Type B pancreatic cell (in vitro differentiated cells): Measurements from ENCODE around the gene DNAJC27. TPM values are rescaled to one million over a fixed set of nuclear protein-coding genes. Genes with fewer than 3 reads are reported as not detected.

Experiments used
- DNase-seq: peaks from one replicate; pipeline ENCODE4 v3.0.0; 2021; ENCODE audit warnings: mixed read lengths; ENCODE audit not compliant: unreplicated experiment; ENCODE audit errors: extremely low spot score
- H3K27ac Mint-ChIP-seq: 2 replicates; pipeline ENCODE4 v1.8.0; 2021; ENCODE audit warnings: mild to moderate bottlenecking, mixed read lengths
- H3K27me3 Mint-ChIP-seq: 2 replicates; pipeline ENCODE4 v1.8.0; 2021; ENCODE audit warnings: mixed read lengths
- H3K36me3 Mint-ChIP-seq: 2 replicates; pipeline ENCODE4 v1.8.0; 2021; ENCODE audit warnings: mixed read lengths
- H3K4me1 Mint-ChIP-seq: one replicate; pipeline ENCODE4 v1.8.0; 2021; ENCODE audit warnings: mixed read lengths; ENCODE audit not compliant: unreplicated experiment
- H3K4me3 Mint-ChIP-seq: 2 replicates; pipeline ENCODE4 v1.8.0; 2021; ENCODE audit warnings: mild to moderate bottlenecking, mixed read lengths
- H3K9me3 Mint-ChIP-seq: 2 replicates; pipeline ENCODE4 v1.8.0; 2021; ENCODE audit warnings: mixed read lengths
- total RNA-seq: library from RNA; stranded (reverse); gene quantifications from 2 replicates; pipeline ENCODE4 v1.2.1, GENCODE V29; 2021; ENCODE audit warnings: low replicate concordance
- TF ChIP-seq, protein P1 (sequence below): fragments of 200-600 bp; sonication (generic); conservative IDR thresholded peaks from 2 replicates; pipeline ENCODE4 v1.5.0; 2021; ENCODE audit warnings: antibody characterized with exemption, mild to moderate bottlenecking

Gene DNAJC27
- total RNA-seq, 1 donor from 2014 or later: 7.5 TPM

DNA sequence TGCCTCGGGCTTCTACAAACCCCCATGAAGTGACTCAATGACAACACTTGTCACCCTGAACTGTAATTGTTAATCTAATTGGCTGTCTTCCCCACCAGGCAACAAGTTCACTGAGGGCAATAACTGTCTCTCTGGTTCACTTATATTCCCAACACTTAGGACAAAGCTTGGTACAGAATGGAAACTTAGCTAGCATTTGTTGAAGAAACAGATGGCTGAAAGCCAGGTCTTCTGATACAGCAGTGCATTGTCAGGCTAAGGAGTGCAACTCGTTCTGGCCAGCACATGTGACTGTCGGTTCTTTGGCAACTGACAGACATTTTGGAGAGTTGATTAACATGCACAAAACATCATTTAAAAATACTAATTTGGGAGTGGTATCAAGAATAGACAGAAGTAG is 14.6 kb upstream of the DNAJC27 start:
- no peak for DNase-seq
- H3K4me3 Mint-ChIP-seq: no peak overlapping the region
- H3K27ac Mint-ChIP-seq: no peak overlapping the region
- H3K4me1 Mint-ChIP-seq: peaks cover 16% of the 10 kb centered on the region
- TF ChIP-seq, protein P1, sequence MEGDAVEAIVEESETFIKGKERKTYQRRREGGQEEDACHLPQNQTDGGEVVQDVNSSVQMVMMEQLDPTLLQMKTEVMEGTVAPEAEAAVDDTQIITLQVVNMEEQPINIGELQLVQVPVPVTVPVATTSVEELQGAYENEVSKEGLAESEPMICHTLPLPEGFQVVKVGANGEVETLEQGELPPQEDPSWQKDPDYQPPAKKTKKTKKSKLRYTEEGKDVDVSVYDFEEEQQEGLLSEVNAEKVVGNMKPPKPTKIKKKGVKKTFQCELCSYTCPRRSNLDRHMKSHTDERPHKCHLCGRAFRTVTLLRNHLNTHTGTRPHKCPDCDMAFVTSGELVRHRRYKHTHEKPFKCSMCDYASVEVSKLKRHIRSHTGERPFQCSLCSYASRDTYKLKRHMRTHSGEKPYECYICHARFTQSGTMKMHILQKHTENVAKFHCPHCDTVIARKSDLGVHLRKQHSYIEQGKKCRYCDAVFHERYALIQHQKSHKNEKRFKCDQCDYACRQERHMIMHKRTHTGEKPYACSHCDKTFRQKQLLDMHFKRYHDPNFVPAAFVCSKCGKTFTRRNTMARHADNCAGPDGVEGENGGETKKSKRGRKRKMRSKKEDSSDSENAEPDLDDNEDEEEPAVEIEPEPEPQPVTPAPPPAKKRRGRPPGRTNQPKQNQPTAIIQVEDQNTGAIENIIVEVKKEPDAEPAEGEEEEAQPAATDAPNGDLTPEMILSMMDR: no peak
- no peaks in the 10 kb centered on the region for H3K9me3 Mint-ChIP-seq
- H3K36me3 Mint-ChIP-seq: no peaks in the 10 kb centered on the region
- H3K27me3 Mint-ChIP-seq: peaks cover 4% of the 10 kb centered on the region

DNA sequence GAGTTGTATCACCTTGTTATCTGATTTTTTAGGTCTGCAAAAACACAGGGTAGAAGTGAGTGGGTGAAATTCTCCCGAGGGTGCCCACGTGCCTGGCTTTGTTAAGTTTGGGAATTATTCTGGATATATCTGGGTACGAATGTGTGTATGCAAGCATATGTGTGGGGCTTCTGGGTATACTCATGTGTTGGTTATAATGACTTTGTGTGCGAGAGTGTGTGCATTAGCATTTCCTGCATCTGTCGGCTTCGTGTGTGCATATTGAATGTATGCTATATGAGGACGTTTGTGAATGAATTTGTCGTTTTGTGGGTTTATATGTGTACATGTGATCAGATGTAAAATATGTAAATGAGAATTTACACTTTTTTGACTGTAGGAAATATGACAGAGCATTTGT is 13.8 kb upstream of the DNAJC27 start:
- TF ChIP-seq, protein P1: no peak
- Mint-ChIP-seq H3K27ac (no peak overlapping the region), H3K4me3 (no peak overlapping the region), H3K36me3 (no peaks in the 10 kb centered on the region), H3K4me1 (peaks cover 16% of the 10 kb centered on the region), H3K27me3 (peaks cover 4% of the 10 kb centered on the region), H3K9me3 (no peaks in the 10 kb centered on the region)
- DNase-seq: no peak

DNA sequence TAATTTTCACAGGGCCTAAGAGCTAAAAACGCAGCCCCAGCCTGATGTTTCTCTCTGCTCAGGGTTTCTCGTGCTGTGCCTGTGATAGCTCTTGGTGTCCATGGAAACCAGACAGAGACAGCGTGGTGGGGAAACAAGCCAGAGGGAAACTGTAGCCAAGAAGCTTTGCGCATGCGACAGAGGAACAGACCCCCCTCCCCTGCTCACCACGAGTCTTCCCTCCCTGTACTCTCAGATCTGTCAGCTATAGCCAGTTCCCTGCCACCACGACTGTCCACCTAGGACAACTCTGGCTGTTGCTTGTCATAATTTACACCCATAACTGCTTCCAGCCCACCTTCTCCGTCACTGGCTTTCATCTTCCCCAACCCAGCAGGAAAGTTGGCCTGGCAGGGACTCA is 13.2 kb upstream of the DNAJC27 start:
- Mint-ChIP-seq H3K36me3 (no peaks in the 10 kb centered on the region), H3K27ac (no peak overlapping the region), H3K9me3 (no peaks in the 10 kb centered on the region), H3K27me3 (peaks cover 4% of the 10 kb centered on the region), H3K4me1 (peaks cover 16% of the 10 kb centered on the region), H3K4me3 (no peak overlapping the region)
- DNase-seq: no peak
- TF ChIP-seq, protein P1: no peak

DNA sequence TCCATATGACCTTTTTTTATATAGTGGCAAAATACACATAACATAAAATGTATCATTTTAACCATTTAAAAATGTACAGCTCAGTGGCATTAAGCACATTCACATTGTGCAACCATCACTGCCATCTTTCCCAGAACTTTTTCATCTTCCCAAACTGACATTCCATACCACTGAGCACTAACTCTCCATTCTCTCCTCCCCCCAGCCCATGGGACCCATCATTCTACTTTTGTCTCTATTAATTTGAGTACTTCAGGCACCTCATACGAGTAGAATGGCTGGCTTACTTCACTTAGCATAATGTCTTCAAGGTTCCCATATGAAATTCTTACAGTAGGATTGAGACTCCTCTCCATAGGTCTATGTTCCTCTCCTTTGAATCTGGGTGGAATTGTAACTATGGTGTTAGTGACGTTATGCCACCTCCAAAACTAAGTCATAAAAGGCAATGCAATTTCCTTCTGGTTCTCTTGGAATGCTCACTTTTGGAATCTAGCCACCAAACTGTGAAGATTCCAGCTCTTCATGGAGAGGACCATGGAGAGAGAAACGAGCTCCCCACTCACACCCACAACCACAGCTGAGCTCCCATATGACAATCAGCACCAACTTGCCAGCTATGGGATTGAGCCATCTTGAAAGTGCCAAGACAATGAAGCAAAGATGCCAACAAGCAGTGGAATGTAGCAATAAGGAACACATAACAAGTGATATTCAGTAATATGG is 9.8 kb upstream of the DNAJC27 start:
- Mint-ChIP-seq H3K9me3 (no peaks in the 10 kb centered on the region), H3K27ac (no peak overlapping the region), H3K27me3 (peaks cover 4% of the 10 kb centered on the region), H3K4me1 (peaks cover 16% of the 10 kb centered on the region), H3K4me3 (no peak overlapping the region), H3K36me3 (no peaks in the 10 kb centered on the region)
- DNase-seq: no peak
- TF ChIP-seq, protein P1: no peak

DNA sequence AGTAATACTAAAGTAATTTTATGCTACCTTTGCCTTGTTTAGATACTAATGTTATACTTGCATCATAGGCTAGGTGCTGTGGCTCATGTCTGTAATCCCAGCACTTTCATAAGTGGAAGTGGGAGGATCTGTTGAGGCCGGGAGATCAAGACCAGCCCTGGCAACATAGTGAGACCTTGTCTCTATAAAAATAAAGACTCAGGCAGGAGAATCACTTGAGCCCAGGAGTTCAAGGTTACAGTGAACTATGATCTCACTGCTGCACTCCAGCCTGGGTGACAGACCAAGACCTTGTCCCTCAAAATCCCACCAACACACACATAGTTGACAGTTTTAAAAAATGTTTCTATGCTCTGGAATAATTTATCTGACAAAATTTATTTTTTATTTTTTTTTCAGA is 6.9 kb upstream of the DNAJC27 start:
- H3K27me3 Mint-ChIP-seq: no peaks in the 10 kb centered on the region
- no peak overlapping the region for H3K4me3 Mint-ChIP-seq
- TF ChIP-seq, protein P1: no peak
- DNase-seq: no peak
- no peaks in the 10 kb centered on the region for H3K4me1 Mint-ChIP-seq
- no peak overlapping the region for H3K27ac Mint-ChIP-seq
- H3K36me3 Mint-ChIP-seq: no peaks in the 10 kb centered on the region
- H3K9me3 Mint-ChIP-seq: no peaks in the 10 kb centered on the region
